22Rv1 (cell line): ENCODE measurements around the gene LRP8.

ENCODE experiments used
- H3K27ac ChIP-seq: fragments of 450-650 bp; 2 replicates; pipeline ENCODE4 v1.5.1; 2017
- CTCF ChIP-seq: fragments of 450-650 bp; IDR thresholded peaks from 2 replicates; pipeline ENCODE4 v1.5.1; 2017; ENCODE audit warnings: mild to moderate bottlenecking
- ZFX ChIP-seq: fragments of 450-650 bp; IDR thresholded peaks from 2 replicates; pipeline ENCODE4 v1.6.1; 2017; ENCODE audit warnings: antibody characterized with exemption, borderline replicate concordance

Gene LRP8

GRCh38 chr1:53338423-53338822 lies 10.6 kb upstream of the LRP8 start:
- no peak for TF ChIP-seq ZFX
- TF ChIP-seq CTCF: no peak
- no peak overlapping the region for H3K27ac ChIP-seq

GRCh38 chr1:53337499-53337898 lies 9.6 kb upstream of the LRP8 start:
- TF ChIP-seq ZFX (no peak), CTCF (no peak)
- H3K27ac ChIP-seq: no peak overlapping the region

GRCh38 chr1:53336146-53336545 lies 8.3 kb upstream of the LRP8 start:
- no peak overlapping the region for H3K27ac ChIP-seq
- TF ChIP-seq CTCF: no peak
- no peak for TF ChIP-seq ZFX

- no peak overlapping the region for H3K27ac ChIP-seq
- TF ChIP-seq CTCF (no peak), ZFX (no peak)
Measured at GRCh38 chr1:53335661-53336060, 7.8 kb upstream of the LRP8 start.

- no peak for TF ChIP-seq ZFX
- no peak for TF ChIP-seq CTCF
- no peak overlapping the region for H3K27ac ChIP-seq
Measured at GRCh38 chr1:53334781-53335180, 6.9 kb upstream of the LRP8 start.

GRCh38 chr1:53334312-53334711 lies 6.4 kb upstream of the LRP8 start:
- H3K27ac ChIP-seq: no peak overlapping the region
- no peak for TF ChIP-seq CTCF
- no peak for TF ChIP-seq ZFX

- TF ChIP-seq ZFX: no peak
- TF ChIP-seq CTCF: no peak
- no peak overlapping the region for H3K27ac ChIP-seq
Measured at GRCh38 chr1:53332833-53333232, 5.0 kb upstream of the LRP8 start.
